HepG2 (cell line): ENCODE results near the gene NOC2L. TPM values are rescaled to one million over a fixed set of nuclear protein-coding genes. Genes with fewer than 3 reads are reported as not detected.

ENCODE experiments used
- GABPB1 ChIP-seq: IDR thresholded peaks from 2 replicates; pipeline ENCODE4 v1.6.1; 2016; ENCODE audit warnings: mild to moderate bottlenecking, missing genetic modification reagents, moderate library complexity, missing compliant biosample characterization
- IRX3 ChIP-seq: sonication (generic); formaldehyde crosslinking; IDR thresholded peaks from 2 replicates; pipeline ENCODE4 v1.8.1; 2023; ENCODE audit warnings: mild to moderate bottlenecking, low read depth, missing genetic modification reagents, borderline replicate concordance
- KAT7 ChIP-seq: IDR thresholded peaks from 2 replicates; pipeline ENCODE4 v1.6.1; 2018; ENCODE audit warnings: borderline replicate concordance, missing compliant biosample characterization
- NFE2 ChIP-seq: sonication (generic); formaldehyde crosslinking; IDR thresholded peaks from 2 replicates; pipeline ENCODE4 v1.4.0; 2020; ENCODE audit warnings: missing genetic modification reagents
- SP4 ChIP-seq: sonication (generic); formaldehyde crosslinking; IDR thresholded peaks from 2 replicates; pipeline ENCODE4 v1.8.1; 2023; ENCODE audit warnings: mild to moderate bottlenecking, missing genetic modification reagents
- TCF7 ChIP-seq: sonication (generic); IDR thresholded peaks from 2 replicates; pipeline ENCODE4 v1.6.1; 2016; ENCODE audit warnings: antibody characterized with exemption, low read depth
- YY1 ChIP-seq: IDR thresholded peaks from 2 replicates; pipeline ENCODE4 v1.6.1; 2011; ENCODE audit warnings: low read length, low read depth, moderate library complexity, mild to moderate bottlenecking; ENCODE audit not compliant: insufficient read depth, insufficient replicate concordance
- ZFY ChIP-seq: sonication (generic); formaldehyde crosslinking; IDR thresholded peaks from 2 replicates; pipeline ENCODE4 v1.4.0; 2020; ENCODE audit warnings: missing genetic modification reagents
- ZKSCAN1 ChIP-seq: fragments of 150-350 bp; IDR thresholded peaks from 2 replicates; pipeline ENCODE4 v1.6.1; 2014; ENCODE audit warnings: low read length
- ZNF17 ChIP-seq: sonication (generic); formaldehyde crosslinking; IDR thresholded peaks from 2 replicates; pipeline ENCODE4 v1.5.0; 2020; ENCODE audit warnings: mild to moderate bottlenecking, missing genetic modification reagents
- ZNF33A ChIP-seq: sonication (generic); formaldehyde crosslinking; IDR thresholded peaks from 2 replicates; pipeline ENCODE4 v1.5.1; 2020; ENCODE audit warnings: missing genetic modification reagents, mild to moderate bottlenecking, moderate library complexity, borderline replicate concordance
- ZNF777 ChIP-seq: sonication (generic); formaldehyde crosslinking; IDR thresholded peaks from 2 replicates; pipeline ENCODE4 v1.4.0; 2020; ENCODE audit warnings: missing genetic modification reagents
- polyA plus RNA-seq, 8 experiments: library from polyadenylated mRNA; depleted of rRNA in 3 of 8; stranded (reverse) in 7 of 8; unstranded in 1 of 8; fragments of >200 nt; fragmentation: Illumina TruSeq in 4 of 8; extraction: Trizol in 4 of 8; gene quantifications; 2 replicates each; pipeline versions ENCODE4 v1.2.1 to v1.2.3, GENCODE V29; 2011 to 2016; ENCODE audit warnings: low read depth in 4 of 8, missing spikeins in 1 of 8, mixed read lengths in 1 of 8; ENCODE audit not compliant: insufficient read depth in 1 of 8
- total RNA-seq, 5 experiments: library from RNA; depleted of rRNA; stranded (reverse); fragments of >200 nt; fragmentation: Illumina TruSeq; extraction: Trizol; gene quantifications; 2 replicates each; pipeline ENCODE4 v1.2.3, GENCODE V29; 2016; ENCODE audit warnings: low read depth in 1 of 5
- TF ChIP-seq, protein P1 (sequence below): sonication (generic); formaldehyde crosslinking; IDR thresholded peaks from 2 replicates; pipeline ENCODE4 v1.5.1; 2020; ENCODE audit warnings: mild to moderate bottlenecking, moderate library complexity, missing genetic modification reagents
- TF ChIP-seq, protein P2 (sequence below): sonication (generic); formaldehyde crosslinking; IDR thresholded peaks from 2 replicates; pipeline ENCODE4 v1.4.0; 2020; ENCODE audit warnings: mild to moderate bottlenecking, missing genetic modification reagents
- TF ChIP-seq, protein P3 (sequence below): sonication (generic); formaldehyde crosslinking; IDR thresholded peaks from 2 replicates; pipeline ENCODE4 v1.5.1; 2020; ENCODE audit warnings: mild to moderate bottlenecking, missing genetic modification reagents
- TF ChIP-seq, protein P4 (sequence below): sonication (generic); formaldehyde crosslinking; IDR thresholded peaks from 2 replicates; pipeline ENCODE4 v1.4.0; 2020; ENCODE audit warnings: missing genetic modification reagents

NOC2L gene
- total and polyA plus RNA-seq, 2 of the 13 experiments (the other 11 are each of a cell fraction or from before 2014, with no cell fraction given) = 32.0 to 103 TPM

DNA sequence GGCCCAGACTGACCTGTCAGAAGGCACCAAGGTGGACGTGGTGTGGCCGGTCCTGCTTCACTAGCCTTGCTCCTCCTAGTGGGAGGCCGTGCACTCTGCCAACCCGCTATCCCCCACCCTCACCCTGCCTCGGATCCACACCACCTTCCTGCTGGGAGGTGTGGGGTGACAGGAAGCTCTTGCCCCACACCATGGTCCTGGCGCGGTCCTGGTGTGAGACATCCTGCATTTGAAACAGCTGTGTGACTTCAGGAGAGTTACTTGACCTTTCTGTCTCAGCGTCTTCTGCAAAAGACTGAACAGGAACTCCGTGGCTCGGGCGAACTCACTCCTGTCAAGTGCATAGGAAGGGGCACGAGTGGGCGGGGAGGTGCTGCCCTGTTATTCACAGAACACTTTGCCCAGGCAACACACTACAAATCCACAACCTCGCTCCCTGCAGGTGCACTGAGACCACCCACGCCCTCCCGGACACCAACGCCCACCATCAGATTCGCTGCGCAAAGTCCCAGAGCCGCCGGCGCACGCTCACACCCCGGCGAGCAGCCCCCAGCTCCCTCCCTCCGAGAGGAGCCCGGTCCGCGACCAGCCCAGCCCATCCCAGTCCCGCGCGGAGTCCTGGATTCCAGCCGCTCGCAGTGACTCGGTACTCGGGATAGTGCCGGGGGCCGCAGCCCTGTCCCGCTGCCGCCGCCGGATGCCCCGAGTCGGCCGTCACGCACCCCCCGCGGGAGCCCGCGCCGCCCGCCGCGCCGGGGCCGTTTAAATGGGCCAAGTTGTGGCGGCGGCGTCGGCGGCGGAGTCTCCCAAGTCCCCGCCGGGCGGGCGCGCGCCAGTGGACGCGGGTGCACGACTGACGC, 35.7 kb downstream of the NOC2L start, which contains the start of gene SAMD11 (continued):
- TF ChIP-seq, protein P1, sequence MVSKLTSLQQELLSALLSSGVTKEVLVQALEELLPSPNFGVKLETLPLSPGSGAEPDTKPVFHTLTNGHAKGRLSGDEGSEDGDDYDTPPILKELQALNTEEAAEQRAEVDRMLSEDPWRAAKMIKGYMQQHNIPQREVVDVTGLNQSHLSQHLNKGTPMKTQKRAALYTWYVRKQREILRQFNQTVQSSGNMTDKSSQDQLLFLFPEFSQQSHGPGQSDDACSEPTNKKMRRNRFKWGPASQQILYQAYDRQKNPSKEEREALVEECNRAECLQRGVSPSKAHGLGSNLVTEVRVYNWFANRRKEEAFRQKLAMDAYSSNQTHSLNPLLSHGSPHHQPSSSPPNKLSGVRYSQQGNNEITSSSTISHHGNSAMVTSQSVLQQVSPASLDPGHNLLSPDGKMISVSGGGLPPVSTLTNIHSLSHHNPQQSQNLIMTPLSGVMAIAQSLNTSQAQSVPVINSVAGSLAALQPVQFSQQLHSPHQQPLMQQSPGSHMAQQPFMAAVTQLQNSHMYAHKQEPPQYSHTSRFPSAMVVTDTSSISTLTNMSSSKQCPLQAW (CRISPR knock-in tag) = no peak
- TF ChIP-seq YY1 (peak; percentile 35), ZFY (CRISPR knock-in tag) (0 out of 2 replicates have a peak, but pooled peaks have one; percentile 24), TCF7 (no peak), NFE2 (no peak), SP4 (CRISPR knock-in tag) (peak; percentile 58; the same call in 1 of the 2 replicates), GABPB1 (CRISPR knock-in tag) (peak; percentile 12; the same call in 1 of the 2 replicates), KAT7 (CRISPR knock-in tag) (no peak), ZNF17 (CRISPR knock-in tag) (no peak), ZNF777 (peak; percentile 54; the same call in 1 of the 2 replicates), ZNF33A (no peak), IRX3 (CRISPR knock-in tag) (no peak), ZKSCAN1 (peak; percentile 23; the same call in 1 of the 2 replicates)
- TF ChIP-seq, protein P2, sequence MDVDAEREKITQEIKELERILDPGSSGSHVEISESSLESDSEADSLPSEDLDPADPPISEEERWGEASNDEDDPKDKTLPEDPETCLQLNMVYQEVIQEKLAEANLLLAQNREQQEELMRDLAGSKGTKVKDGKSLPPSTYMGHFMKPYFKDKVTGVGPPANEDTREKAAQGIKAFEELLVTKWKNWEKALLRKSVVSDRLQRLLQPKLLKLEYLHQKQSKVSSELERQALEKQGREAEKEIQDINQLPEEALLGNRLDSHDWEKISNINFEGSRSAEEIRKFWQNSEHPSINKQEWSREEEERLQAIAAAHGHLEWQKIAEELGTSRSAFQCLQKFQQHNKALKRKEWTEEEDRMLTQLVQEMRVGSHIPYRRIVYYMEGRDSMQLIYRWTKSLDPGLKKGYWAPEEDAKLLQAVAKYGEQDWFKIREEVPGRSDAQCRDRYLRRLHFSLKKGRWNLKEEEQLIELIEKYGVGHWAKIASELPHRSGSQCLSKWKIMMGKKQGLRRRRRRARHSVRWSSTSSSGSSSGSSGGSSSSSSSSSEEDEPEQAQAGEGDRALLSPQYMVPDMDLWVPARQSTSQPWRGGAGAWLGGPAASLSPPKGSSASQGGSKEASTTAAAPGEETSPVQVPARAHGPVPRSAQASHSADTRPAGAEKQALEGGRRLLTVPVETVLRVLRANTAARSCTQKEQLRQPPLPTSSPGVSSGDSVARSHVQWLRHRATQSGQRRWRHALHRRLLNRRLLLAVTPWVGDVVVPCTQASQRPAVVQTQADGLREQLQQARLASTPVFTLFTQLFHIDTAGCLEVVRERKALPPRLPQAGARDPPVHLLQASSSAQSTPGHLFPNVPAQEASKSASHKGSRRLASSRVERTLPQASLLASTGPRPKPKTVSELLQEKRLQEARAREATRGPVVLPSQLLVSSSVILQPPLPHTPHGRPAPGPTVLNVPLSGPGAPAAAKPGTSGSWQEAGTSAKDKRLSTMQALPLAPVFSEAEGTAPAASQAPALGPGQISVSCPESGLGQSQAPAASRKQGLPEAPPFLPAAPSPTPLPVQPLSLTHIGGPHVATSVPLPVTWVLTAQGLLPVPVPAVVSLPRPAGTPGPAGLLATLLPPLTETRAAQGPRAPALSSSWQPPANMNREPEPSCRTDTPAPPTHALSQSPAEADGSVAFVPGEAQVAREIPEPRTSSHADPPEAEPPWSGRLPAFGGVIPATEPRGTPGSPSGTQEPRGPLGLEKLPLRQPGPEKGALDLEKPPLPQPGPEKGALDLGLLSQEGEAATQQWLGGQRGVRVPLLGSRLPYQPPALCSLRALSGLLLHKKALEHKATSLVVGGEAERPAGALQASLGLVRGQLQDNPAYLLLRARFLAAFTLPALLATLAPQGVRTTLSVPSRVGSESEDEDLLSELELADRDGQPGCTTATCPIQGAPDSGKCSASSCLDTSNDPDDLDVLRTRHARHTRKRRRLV (CRISPR knock-in tag) = no peak
- TF ChIP-seq, protein P3, sequence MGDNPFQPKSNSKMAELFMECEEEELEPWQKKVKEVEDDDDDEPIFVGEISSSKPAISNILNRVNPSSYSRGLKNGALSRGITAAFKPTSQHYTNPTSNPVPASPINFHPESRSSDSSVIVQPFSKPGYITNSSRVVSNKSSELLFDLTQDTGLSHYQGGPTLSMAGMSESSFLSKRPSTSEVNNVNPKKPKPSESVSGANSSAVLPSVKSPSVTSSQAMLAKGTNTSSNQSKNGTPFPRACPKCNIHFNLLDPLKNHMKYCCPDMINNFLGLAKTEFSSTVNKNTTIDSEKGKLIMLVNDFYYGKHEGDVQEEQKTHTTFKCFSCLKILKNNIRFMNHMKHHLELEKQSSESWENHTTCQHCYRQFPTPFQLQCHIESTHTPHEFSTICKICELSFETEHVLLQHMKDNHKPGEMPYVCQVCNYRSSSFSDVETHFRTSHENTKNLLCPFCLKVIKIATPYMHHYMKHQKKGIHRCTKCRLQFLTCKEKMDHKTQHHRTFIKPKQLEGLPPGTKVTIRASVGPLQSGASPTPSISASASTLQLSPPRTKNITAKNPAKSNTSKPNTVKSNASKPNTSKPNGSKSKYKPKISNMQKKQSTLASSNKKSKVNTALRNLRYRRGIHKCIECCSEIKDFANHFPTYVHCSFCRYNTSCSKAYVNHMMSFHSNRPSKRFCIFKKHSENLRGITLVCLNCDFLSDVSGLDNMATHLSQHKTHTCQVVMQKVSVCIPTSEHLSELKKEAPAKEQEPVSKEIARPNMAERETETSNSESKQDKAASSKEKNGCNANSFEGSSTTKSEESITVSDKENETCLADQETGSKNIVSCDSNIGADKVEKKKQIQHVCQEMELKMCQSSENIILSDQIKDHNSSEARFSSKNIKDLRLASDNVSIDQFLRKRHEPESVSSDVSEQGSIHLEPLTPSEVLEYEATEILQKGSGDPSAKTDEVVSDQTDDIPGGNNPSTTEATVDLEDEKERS = no peak
- TF ChIP-seq, protein P4, sequence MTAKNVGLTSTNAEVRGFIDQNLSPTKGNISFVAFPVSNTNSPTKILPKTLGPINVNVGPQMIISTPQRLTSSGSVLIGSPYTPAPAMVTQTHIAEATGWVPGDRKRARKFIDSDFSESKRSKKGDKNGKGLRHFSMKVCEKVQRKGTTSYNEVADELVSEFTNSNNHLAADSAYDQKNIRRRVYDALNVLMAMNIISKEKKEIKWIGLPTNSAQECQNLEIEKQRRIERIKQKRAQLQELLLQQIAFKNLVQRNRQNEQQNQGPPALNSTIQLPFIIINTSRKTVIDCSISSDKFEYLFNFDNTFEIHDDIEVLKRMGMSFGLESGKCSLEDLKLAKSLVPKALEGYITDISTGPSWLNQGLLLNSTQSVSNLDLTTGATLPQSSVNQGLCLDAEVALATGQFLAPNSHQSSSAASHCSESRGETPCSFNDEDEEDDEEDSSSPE = peak; percentile 37; the same call in 1 of the 2 replicates
